Natural killer cell treated with Interleukin-12 subunit alpha and Interleukin-12 subunit beta and Interleukin-15 and Interleukin-18, amount 100 ng/mL, for 72 hours (primary cell): Measurements from ENCODE around the gene MRPL34. TPM values are rescaled to one million over a fixed set of nuclear protein-coding genes. Genes with fewer than 3 reads are reported as not detected.

Experiments used
- ATAC-seq, 2 donors: fragments of 150-1000 bp; cut with Tn5 transposase in 1 of 2; sonication (Bioruptor Pico), chemical (Tn5 transposase) in 1 of 2; 2 replicates each; pipeline ENCODE4 v1.10.0; 2021
- DNase-seq: peaks from one replicate; pipeline ENCODE4 v3.0.0; 2022; ENCODE audit warnings: low spot score
- H3K27ac Mint-ChIP-seq, 2 donors: 1 replicate in 1 of 2; 2 replicates in 1 of 2; pipeline ENCODE4 v1.8.0; 2022; ENCODE audit warnings: mixed read lengths in 2 of 2, mild to moderate bottlenecking in 1 of 2, moderate library complexity in 1 of 2
- H3K27me3 Mint-ChIP-seq, 2 donors: 1 replicate in 1 of 2; 2 replicates in 1 of 2; pipeline ENCODE4 v1.8.0; 2022; ENCODE audit warnings: mixed read lengths in 2 of 2
- H3K36me3 Mint-ChIP-seq: one replicate; pipeline ENCODE4 v1.8.0; 2022; ENCODE audit warnings: mixed read lengths
- H3K4me1 Mint-ChIP-seq, 2 donors: 1 replicate in 1 of 2; 2 replicates in 1 of 2; pipeline ENCODE4 v1.8.0; 2022; ENCODE audit warnings: low read depth in 2 of 2, mixed read lengths in 2 of 2, mild to moderate bottlenecking in 1 of 2
- H3K4me3 Mint-ChIP-seq: one replicate; pipeline ENCODE4 v1.8.0; 2022; ENCODE audit warnings: mixed read lengths
- H3K9me3 Mint-ChIP-seq: 2 replicates; pipeline ENCODE4 v1.8.0; 2022; ENCODE audit warnings: mixed read lengths
- total RNA-seq, 2 donors: library from RNA; stranded (reverse); gene quantifications; one replicate each; pipeline ENCODE4 v1.2.3, GENCODE V29; 2022

The MRPL34 gene
- total RNA-seq, 2 donors from 2014 or later: 61.4 to 106 TPM

- Mint-ChIP-seq H3K9me3 (no peaks in the 10 kb centered on the region), H3K27ac (no peak overlapping the region), H3K4me1 (peaks cover 0 to 8% of the 10 kb centered on the region in 2 donors), H3K4me3 (no peak overlapping the region), H3K27me3 (no peaks in the 10 kb centered on the region), H3K36me3 (no peaks in the 10 kb centered on the region)
- DNase-seq (no peak), ATAC-seq (peak in 1 of 2 donors; percentile 26)
These were observed 18.3 kb downstream of the MRPL34 start for GRCh38 chr19:17323964-17324332.

DNA sequence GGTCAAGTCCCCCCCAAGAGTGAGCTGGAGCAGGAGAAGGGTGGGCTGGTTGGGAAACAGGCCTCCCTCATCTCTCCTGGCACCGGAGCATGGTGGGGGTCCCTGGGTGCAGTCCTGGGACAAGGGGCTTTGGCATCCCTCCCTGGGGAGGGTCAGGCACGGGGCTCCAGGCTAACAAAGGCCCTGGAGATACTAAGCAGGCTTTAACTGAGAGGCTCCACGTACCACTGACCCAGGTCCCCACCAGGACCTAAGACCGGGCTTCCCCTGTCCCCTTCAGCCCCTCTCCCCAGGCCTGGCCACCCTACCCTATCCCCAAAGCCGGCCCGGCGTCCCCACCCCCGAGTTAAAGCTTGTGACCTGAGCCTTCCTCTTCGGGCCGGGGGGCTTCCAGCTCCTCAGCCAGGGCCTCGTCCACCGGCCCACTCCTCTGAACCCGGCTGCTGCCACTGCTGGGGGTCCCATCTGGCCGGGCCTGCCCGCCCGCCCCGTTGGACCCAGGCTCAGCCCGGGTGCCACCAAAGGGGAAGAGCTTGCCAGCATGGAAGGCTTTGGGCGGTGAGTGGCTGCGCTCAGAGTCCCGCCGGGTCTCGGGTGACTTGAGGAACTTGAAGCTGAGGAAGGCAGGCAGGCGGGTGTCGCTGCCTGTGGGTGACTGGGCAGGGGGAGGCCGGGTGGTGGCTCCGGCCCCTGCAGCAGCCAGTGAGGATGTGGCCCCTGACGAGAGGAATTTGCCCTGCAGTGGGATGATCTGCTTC lies 18.9 kb downstream of the MRPL34 start:
- Mint-ChIP-seq H3K36me3 (no peaks in the 10 kb centered on the region), H3K9me3 (no peaks in the 10 kb centered on the region), H3K27ac (no peak overlapping the region), H3K4me1 (peaks cover 0 to 8% of the 10 kb centered on the region in 2 donors), H3K4me3 (no peak overlapping the region), H3K27me3 (no peaks in the 10 kb centered on the region)
- no peak for ATAC-seq
- no peak for DNase-seq

- DNase-seq (no peak), ATAC-seq (no peak)
- no peaks in the 10 kb centered on the region for H3K27me3 Mint-ChIP-seq
- peaks cover 0 to 6% of the 10 kb centered on the region in 2 donors for H3K4me1 Mint-ChIP-seq
- H3K9me3 Mint-ChIP-seq: no peaks in the 10 kb centered on the region
- no peak overlapping the region for H3K4me3 Mint-ChIP-seq
- no peak overlapping the region for H3K27ac Mint-ChIP-seq
- no peaks in the 10 kb centered on the region for H3K36me3 Mint-ChIP-seq
These were observed 19.5 kb downstream of the MRPL34 start for GRCh38 chr19:17325133-17325532.

DNA sequence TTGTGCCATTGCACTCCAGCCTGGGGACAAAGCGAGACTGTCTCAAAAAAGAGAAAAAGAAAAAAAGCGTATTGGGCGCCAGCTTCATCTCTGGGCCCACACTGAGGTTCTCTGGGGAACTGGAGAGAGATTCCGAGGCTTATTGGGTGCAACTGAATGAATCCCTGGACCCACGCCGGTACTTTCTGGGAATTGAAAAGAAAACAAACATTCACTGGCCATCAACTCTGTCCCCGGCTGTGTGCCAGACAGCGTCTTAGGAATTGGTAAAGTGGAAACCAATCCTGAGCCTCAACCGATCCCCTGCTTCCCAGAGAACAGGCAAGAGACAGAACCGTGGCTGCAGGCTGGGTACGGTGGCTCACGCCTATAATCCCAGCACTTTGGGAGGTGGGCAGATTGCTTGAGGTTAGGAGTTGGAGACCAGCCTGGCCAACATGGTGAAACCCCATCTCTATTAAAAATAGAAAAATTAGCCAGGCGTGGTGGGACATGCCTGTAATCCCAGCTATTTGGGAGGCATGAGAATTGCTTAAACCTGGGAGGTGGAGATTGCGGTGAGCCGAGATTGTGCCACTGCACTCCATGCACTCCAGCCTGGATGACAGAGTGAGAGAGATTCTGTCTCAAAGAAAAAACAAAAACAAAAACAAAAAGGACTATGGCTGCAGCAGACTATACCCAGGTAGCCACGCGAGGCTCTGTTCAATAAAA lies 20.4 kb downstream of the MRPL34 start:
- H3K9me3 Mint-ChIP-seq: no peaks in the 10 kb centered on the region
- DNase-seq (no peak), ATAC-seq (no peak)
- H3K4me1 Mint-ChIP-seq: peaks cover 0 to 9% of the 10 kb centered on the region in 2 donors
- no peak overlapping the region for H3K4me3 Mint-ChIP-seq
- no peaks in the 10 kb centered on the region for H3K27me3 Mint-ChIP-seq
- no peaks in the 10 kb centered on the region for H3K36me3 Mint-ChIP-seq
- no peak overlapping the region for H3K27ac Mint-ChIP-seq

DNA sequence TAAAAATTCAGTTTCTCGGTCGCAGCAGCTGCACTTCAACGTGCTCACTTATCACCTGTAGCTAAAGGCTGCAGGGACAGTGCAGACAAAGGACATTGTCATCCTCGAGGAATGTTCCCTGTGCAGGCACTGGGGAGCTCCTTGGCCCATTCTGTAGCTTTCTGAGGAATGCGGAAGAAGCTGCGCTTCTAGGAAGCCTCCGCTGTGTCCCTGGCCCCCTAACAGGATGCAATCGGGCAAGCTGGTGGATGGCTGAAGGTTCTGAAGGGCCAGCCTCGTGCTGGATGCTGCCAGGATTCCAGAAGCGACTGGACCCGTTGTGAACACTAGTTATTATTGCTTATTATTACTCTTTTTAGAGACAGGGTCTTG lies 20.9 kb downstream of the MRPL34 start:
- Mint-ChIP-seq H3K4me1 (peaks cover 0 to 9% of the 10 kb centered on the region in 2 donors), H3K27ac (no peak overlapping the region), H3K27me3 (no peaks in the 10 kb centered on the region), H3K9me3 (no peaks in the 10 kb centered on the region), H3K4me3 (no peak overlapping the region), H3K36me3 (no peaks in the 10 kb centered on the region)
- ATAC-seq (no peak), DNase-seq (no peak)

DNA sequence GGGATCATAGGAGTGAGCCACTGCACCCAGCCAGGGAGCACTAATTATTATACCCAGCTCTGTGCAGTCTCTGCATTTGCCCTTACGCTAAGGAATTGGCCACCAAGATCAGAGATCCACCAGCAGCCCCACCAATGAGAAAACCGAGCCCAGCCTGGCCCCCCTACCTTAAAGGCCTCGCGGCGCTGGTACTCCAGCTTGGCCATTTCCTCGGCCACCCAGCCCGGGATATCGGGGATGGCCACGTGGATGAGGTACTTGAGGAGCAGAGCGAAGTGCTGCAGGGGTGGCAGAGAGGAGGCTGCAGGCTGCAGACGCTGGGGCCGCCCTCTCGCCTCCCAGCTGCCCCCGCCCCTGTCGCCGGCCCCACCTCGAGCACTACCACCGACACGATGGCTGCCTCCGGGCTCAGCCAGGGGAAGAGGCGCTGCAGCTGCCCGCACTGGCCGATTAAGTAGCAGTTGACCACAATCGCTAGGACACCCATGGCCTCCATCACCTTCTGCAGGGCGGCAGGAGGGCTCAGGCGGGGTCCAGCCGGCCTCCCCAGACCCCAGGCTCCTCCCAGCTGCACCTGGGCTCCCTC lies 21.5 kb downstream of the MRPL34 start:
- H3K9me3 Mint-ChIP-seq: no peaks in the 10 kb centered on the region
- no peaks in the 10 kb centered on the region for H3K36me3 Mint-ChIP-seq
- DNase-seq (no peak), ATAC-seq (no peak)
- no peaks in the 10 kb centered on the region for H3K27me3 Mint-ChIP-seq
- peaks cover 0 to 9% of the 10 kb centered on the region in 2 donors for H3K4me1 Mint-ChIP-seq
- no peak overlapping the region for H3K27ac Mint-ChIP-seq
- no peak overlapping the region for H3K4me3 Mint-ChIP-seq

GRCh38 chr19:17327654-17328516 lies 22.2 kb downstream of the MRPL34 start:
- no peaks in the 10 kb centered on the region for H3K27me3 Mint-ChIP-seq

DNA sequence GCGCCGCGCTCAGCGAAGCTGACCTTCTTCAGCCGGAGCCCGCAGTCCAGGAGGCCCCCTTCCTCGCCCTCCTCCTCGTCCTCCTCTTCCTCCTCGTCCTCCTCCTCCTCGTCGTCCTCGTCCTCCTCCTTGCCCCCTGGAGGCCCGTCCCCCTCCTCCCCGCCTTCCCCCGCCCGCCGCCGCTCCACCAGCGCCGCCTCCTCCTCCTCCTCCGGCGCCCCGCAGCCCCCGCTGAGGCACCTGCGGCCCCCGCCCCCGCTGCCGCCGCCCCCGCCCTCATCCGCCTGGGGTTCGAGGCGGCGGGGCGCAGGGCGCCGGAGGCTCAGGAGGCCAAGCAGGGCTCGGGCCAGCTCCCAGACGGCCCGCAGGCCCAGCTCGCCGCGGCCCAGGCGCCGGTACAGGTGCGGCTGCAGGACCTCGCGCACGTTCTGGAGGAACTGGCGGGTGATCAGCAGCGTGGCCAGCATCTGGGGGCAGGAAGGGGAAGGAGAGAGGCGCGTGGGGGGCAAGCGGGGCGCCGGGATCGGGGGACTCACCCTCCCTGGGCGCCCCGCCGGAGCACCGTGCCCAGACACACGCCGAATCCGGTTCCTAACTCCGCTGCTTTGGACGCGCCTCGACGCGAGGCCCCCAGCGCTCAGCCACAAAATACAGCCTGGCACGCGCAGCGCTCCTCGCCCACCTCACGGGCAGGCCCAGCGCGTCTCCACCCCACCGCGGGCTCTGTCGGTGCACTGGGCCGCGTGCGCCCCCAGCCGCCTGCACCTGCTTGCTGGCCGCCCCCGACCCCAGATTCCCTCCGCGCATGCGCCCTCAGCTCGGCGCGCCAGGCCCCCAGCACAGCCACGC lies 23.1 kb downstream of the MRPL34 start:
- no peak overlapping the region for H3K27ac Mint-ChIP-seq
- DNase-seq: no peak
- H3K4me3 Mint-ChIP-seq: peak overlapping the region; percentile 42
- H3K9me3 Mint-ChIP-seq: no peaks in the 10 kb centered on the region
- no peaks in the 10 kb centered on the region for H3K36me3 Mint-ChIP-seq
- H3K27me3 Mint-ChIP-seq: no peaks in the 10 kb centered on the region
- peaks cover 8 to 11% of the 10 kb centered on the region in 2 donors for H3K4me1 Mint-ChIP-seq
- peak; percentile 1 to 41 for ATAC-seq

More at GRCh38 chr19:17327654-17328516, 22.2 kb downstream of the MRPL34 start:
- ATAC-seq (peak; percentile 74 to 76), DNase-seq (no peak)
- peak overlapping the region; percentile 69 for H3K4me3 Mint-ChIP-seq
- no peak overlapping the region for H3K27ac Mint-ChIP-seq
- peaks cover 3 to 6% of the 10 kb centered on the region in 2 donors for H3K4me1 Mint-ChIP-seq
- H3K9me3 Mint-ChIP-seq: no peaks in the 10 kb centered on the region
- no peaks in the 10 kb centered on the region for H3K36me3 Mint-ChIP-seq

DNA sequence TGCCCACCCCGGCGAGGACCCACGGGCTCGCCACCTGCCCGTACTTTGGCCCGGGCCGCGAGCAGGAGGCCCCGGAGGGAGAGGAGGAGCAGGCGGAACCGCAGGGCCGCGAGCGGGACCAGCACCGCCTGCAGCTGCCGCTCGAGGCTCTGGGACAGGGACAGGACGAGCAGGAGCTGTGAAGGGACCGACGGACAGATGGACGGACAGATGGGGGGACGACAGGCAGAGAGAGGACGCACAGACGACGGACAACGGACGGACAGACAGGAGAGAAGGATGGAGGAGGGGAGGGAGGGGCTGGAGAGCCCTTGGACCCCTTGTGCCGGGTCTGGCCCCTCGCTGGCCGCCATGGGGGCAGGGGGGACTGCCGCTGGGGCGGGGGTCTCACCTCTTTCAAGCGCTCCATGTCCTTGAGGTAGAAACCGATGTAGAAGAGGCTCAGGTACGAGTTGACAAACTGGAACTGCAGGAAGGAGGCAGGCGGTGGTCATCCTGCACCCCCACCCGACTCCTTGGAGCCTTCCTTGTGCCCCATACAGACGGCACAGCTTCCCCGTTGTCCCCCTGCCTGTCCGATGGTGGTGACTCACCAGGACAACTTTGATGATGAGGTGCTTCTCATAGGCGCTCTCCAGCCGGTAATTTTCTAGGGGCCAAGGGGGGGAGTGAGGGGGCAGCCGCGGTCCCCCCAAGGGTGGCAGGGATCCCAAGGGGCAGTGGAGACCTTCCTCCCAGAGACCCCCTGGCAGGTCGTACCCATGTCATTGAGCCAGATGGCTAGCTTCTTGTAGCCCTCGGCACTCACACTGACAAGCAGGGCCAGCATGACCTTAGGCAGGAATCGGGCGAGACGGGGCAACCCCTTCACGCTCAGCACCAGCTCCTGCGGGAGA lies 23.9 kb downstream of the MRPL34 start:
- DNase-seq (no peak), ATAC-seq (no peak)
- Mint-ChIP-seq H3K9me3 (no peaks in the 10 kb centered on the region), H3K36me3 (no peaks in the 10 kb centered on the region), H3K4me3 (no peak overlapping the region), H3K27me3 (no peaks in the 10 kb centered on the region), H3K27ac (no peak overlapping the region), H3K4me1 (peaks cover 12 to 15% of the 10 kb centered on the region in 2 donors)

DNA sequence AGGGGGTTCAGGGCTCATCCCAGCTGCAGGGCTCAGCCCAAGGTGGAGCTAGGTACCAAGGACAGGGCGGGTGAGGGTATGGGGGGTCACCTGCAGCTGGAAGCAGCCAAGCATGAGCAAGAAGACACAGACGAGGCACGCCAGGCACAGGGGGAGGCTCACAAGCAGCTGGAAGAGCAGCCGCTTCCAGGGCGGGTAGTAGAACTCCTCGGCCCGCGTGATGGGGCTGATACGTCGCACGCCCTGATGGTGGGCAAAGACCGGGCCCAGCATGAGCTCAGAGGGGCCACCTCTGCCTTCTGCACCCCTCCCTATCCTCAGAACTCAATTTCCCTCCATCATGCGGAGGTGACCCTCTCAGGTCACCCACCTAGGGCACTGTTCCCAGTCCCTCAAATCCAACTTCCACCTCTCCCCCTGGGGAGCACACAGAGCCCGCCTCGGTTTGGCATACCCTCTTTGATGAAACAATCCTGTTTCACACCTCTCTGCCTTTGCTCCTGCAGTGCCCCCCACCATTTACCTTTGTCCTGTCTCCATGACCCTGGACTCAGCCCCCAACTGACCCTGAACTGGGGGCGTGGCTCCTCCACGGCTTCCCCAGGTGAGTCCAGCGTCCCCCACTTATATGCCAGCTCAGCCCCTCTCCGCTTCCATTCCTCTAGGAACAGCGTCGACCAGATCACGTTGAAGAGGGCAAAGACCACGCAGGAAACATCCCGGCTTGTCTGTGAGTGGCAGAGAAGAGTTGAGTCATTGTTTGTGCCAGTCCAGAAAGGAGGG lies 24.8 kb downstream of the MRPL34 start:
- H3K9me3 Mint-ChIP-seq: no peaks in the 10 kb centered on the region
- no peaks in the 10 kb centered on the region for H3K27me3 Mint-ChIP-seq
- peaks cover 19 to 21% of the 10 kb centered on the region in 2 donors for H3K4me1 Mint-ChIP-seq
- H3K36me3 Mint-ChIP-seq: no peaks in the 10 kb centered on the region
- DNase-seq: no peak
- ATAC-seq: no peak
- H3K27ac Mint-ChIP-seq: no peak overlapping the region
- H3K4me3 Mint-ChIP-seq: peak overlapping the region; percentile 51

GRCh38 chr19:17331045-17331558 lies 25.4 kb downstream of the MRPL34 start:
- no peak for DNase-seq
- no peaks in the 10 kb centered on the region for H3K27me3 Mint-ChIP-seq
- H3K4me3 Mint-ChIP-seq: peak overlapping the region; percentile 51
- no peaks in the 10 kb centered on the region for H3K36me3 Mint-ChIP-seq
- H3K9me3 Mint-ChIP-seq: no peaks in the 10 kb centered on the region
- no peak overlapping the region for H3K27ac Mint-ChIP-seq
- H3K4me1 Mint-ChIP-seq: peaks cover 19 to 21% of the 10 kb centered on the region in 2 donors
- ATAC-seq: no peak
